Measurements from ENCODE around the gene PAM16. TPM values are rescaled to one million over a fixed set of nuclear protein-coding genes. Genes with fewer than 3 reads are reported as not detected.
A peak's percentile ranks its signal among the peaks of the same experiment; 100 is the strongest.

Gene PAM16
- total and polyA plus RNA-seq, 3 experiments from 2014 or later: 38.6 to 70.2 (median 66.6) TPM

GRCh38 chr16:4371357-4372000, 20.4 kb upstream of the PAM16 start, which contains the start of gene VASN:
VASN (plus strand) TSS chr16:4371848; CDS start chr16:4380878, 9,030 bp downstream.
- Histone ChIP-seq H3K9me3 (ENCODE audit: low read length) (no peaks in the 10 kb centered on the region), H3K4me3 (ENCODE audit: low read length) (peak within 1 kb of the TSS; percentile 60), H3K4me1 (ENCODE audit: insufficient read depth, low read length) (peaks cover 18% of the 10 kb centered on the region), H3K27ac (ENCODE audit: low read depth, low read length) (peak within 1 kb of the TSS; percentile 67), H3K27me3 (ENCODE audit: insufficient read depth, low read length, poor library complexity, severe bottlenecking) (no peaks in the 10 kb centered on the region), H3K36me3 (ENCODE audit: insufficient read depth, low read length) (peaks cover 11% of the 10 kb centered on the region)
- H3K4me3 Mint-ChIP-seq: peak within 1 kb of the TSS; percentile 64 to 91 (median 81)
- ChIA-PET POLR2A (no interaction called here), CTCF (interaction anchor here (2.2 kb wide), 1 partner anchor 31 kb away, joined by 7 read pairs; no protein-coding TSS in a partner anchor)
- H3K36me3 Mint-ChIP-seq: peaks cover 0 to 27% (median 0%) of the 10 kb centered on the region in 3 donors
- H3K27ac Mint-ChIP-seq: peak within 1 kb of the TSS; percentile 50 to 85 (median 78)
- no peaks in the 10 kb centered on the region for H3K27me3 Mint-ChIP-seq
- peak; percentile 66 to 79 (median 68) for DNase-seq
- H3K9me3 Mint-ChIP-seq: no peaks in the 10 kb centered on the region
- peaks cover 5 to 61% (median 14%) of the 10 kb centered on the region in 3 donors for H3K4me1 Mint-ChIP-seq

- Histone ChIP-seq H3K9me3 (ENCODE audit: low read length) (no peaks in the 10 kb centered on the region), H3K27me3 (ENCODE audit: insufficient read depth, low read length, poor library complexity, severe bottlenecking) (no peaks in the 10 kb centered on the region), H3K36me3 (ENCODE audit: insufficient read depth, low read length) (peaks cover 12% of the 10 kb centered on the region), H3K27ac (ENCODE audit: low read depth, low read length) (peak overlapping the region; percentile 67), H3K4me3 (ENCODE audit: low read length) (no peak overlapping the region), H3K4me1 (ENCODE audit: insufficient read depth, low read length) (peaks cover 18% of the 10 kb centered on the region)
- Mint-ChIP-seq H3K9me3 (no peaks in the 10 kb centered on the region), H3K27me3 (no peaks in the 10 kb centered on the region), H3K36me3 (peaks cover 0 to 31% (median 0%) of the 10 kb centered on the region in 3 donors), H3K4me3 (peak overlapping the region in 2 of 7 donors; percentile 16 to 27), H3K4me1 (peaks cover 5 to 60% (median 13%) of the 10 kb centered on the region in 3 donors), H3K27ac (peak overlapping the region in 4 of 8 donors; percentile 23 to 78 (median 66))
- ChIA-PET CTCF (interaction anchor here (2.2 kb wide), 1 partner anchor 32 kb away, joined by 7 read pairs; no protein-coding TSS in a partner anchor), POLR2A (no interaction called here)
- no peak for DNase-seq
These were observed 19.6 kb upstream of the PAM16 start for GRCh38 chr16:4370570-4371356.

- Histone ChIP-seq H3K9me3 (ENCODE audit: low read length) (no peaks in the 10 kb centered on the region), H3K27ac (ENCODE audit: low read depth, low read length) (peak overlapping the region; percentile 67), H3K4me1 (ENCODE audit: insufficient read depth, low read length) (peaks cover 18% of the 10 kb centered on the region), H3K4me3 (ENCODE audit: low read length) (no peak overlapping the region), H3K27me3 (ENCODE audit: insufficient read depth, low read length, poor library complexity, severe bottlenecking) (no peaks in the 10 kb centered on the region), H3K36me3 (ENCODE audit: insufficient read depth, low read length) (peaks cover 16% of the 10 kb centered on the region)
- DNase-seq: no peak
- Mint-ChIP-seq H3K4me3 (peak overlapping the region in 1 of 7 donors; percentile 11), H3K36me3 (peaks cover 0 to 34% (median 0%) of the 10 kb centered on the region in 3 donors), H3K9me3 (no peaks in the 10 kb centered on the region), H3K4me1 (peaks cover 5 to 54% (median 11%) of the 10 kb centered on the region in 3 donors), H3K27me3 (no peaks in the 10 kb centered on the region), H3K27ac (peak overlapping the region in 6 of 8 donors; percentile 33 to 95 (median 64))
- CTCF ChIA-PET: interaction anchor here (2.2 kb wide), 1 partner anchor 32 kb away, joined by 7 read pairs; no protein-coding TSS in a partner anchor
- POLR2A ChIA-PET: no interaction called here
These were observed 19.0 kb upstream of the PAM16 start for GRCh38 chr16:4370151-4370550.

GRCh38 chr16:4369007-4369733, 18.0 kb upstream of the PAM16 start:
- Mint-ChIP-seq H3K36me3 (peaks cover 0 to 43% (median 0%) of the 10 kb centered on the region in 3 donors), H3K4me3 (no peak overlapping the region), H3K27ac (peak overlapping the region in 6 of 8 donors; percentile 11 to 95 (median 63)), H3K27me3 (no peaks in the 10 kb centered on the region), H3K4me1 (peaks cover 5 to 45% (median 9%) of the 10 kb centered on the region in 3 donors), H3K9me3 (no peaks in the 10 kb centered on the region)
- Histone ChIP-seq H3K27me3 (ENCODE audit: insufficient read depth, low read length, poor library complexity, severe bottlenecking) (no peaks in the 10 kb centered on the region), H3K36me3 (ENCODE audit: insufficient read depth, low read length) (peaks cover 22% of the 10 kb centered on the region), H3K27ac (ENCODE audit: low read depth, low read length) (no peak overlapping the region), H3K4me1 (ENCODE audit: insufficient read depth, low read length) (peaks cover 18% of the 10 kb centered on the region), H3K9me3 (ENCODE audit: low read length) (no peaks in the 10 kb centered on the region), H3K4me3 (ENCODE audit: low read length) (no peak overlapping the region)
- ChIA-PET CTCF (interaction anchor here (1.1 to 2.2 kb wide), 2 partner anchors 10 to 33 kb away, joined by 5 to 7 read pairs; no protein-coding TSS in a partner anchor), POLR2A (no interaction called here)
- DNase-seq: no peak

GRCh38 chr16:4367393-4367856, 16.3 kb upstream of the PAM16 start:
- peak overlapping the region in 1 of 7 donors; percentile 46 for H3K4me3 Mint-ChIP-seq
- peaks cover 0 to 59% (median 0%) of the 10 kb centered on the region in 3 donors for H3K36me3 Mint-ChIP-seq
- peaks cover 0 to 28% (median 2%) of the 10 kb centered on the region in 3 donors for H3K4me1 Mint-ChIP-seq
- no peaks in the 10 kb centered on the region for H3K9me3 Mint-ChIP-seq
- H3K4me3 ChIP-seq (ENCODE audit: low read length): no peak overlapping the region
- H3K4me1 ChIP-seq (ENCODE audit: insufficient read depth, low read length): peaks cover 3% of the 10 kb centered on the region
- POLR2A ChIA-PET: no interaction called here
- CTCF ChIA-PET: no interaction called here
- no peak overlapping the region for H3K27ac ChIP-seq (ENCODE audit: low read depth, low read length)
- H3K27me3 ChIP-seq (ENCODE audit: insufficient read depth, low read length, poor library complexity, severe bottlenecking): no peaks in the 10 kb centered on the region
- H3K27ac Mint-ChIP-seq: peak overlapping the region in 3 of 8 donors; percentile 26 to 38 (median 29)
- H3K36me3 ChIP-seq (ENCODE audit: insufficient read depth, low read length): peaks cover 29% of the 10 kb centered on the region
- no peaks in the 10 kb centered on the region for H3K9me3 ChIP-seq (ENCODE audit: low read length)
- no peaks in the 10 kb centered on the region for H3K27me3 Mint-ChIP-seq
- no peak for DNase-seq

GRCh38 chr16:4366016-4366415, 14.9 kb upstream of the PAM16 start:
- peaks cover 0 to 19% (median 0%) of the 10 kb centered on the region in 3 donors for H3K4me1 Mint-ChIP-seq
- no peaks in the 10 kb centered on the region for H3K27me3 Mint-ChIP-seq
- no peaks in the 10 kb centered on the region for H3K27me3 ChIP-seq (ENCODE audit: insufficient read depth, low read length, poor library complexity, severe bottlenecking)
- H3K9me3 ChIP-seq (ENCODE audit: low read length): no peaks in the 10 kb centered on the region
- H3K4me3 ChIP-seq (ENCODE audit: low read length): no peak overlapping the region
- peaks cover 40% of the 10 kb centered on the region for H3K36me3 ChIP-seq (ENCODE audit: insufficient read depth, low read length)
- CTCF ChIA-PET: interaction anchor here (0.7 to 1.3 kb wide), 5 partner anchors 14 to 183 kb away, joined by 3 to 4 read pairs (median 3); no protein-coding TSS in a partner anchor
- no peak overlapping the region for H3K27ac ChIP-seq (ENCODE audit: low read depth, low read length)
- H3K4me3 Mint-ChIP-seq: no peak overlapping the region
- no peaks in the 10 kb centered on the region for H3K4me1 ChIP-seq (ENCODE audit: insufficient read depth, low read length)
- POLR2A ChIA-PET: no interaction called here
- no peak for DNase-seq
- H3K36me3 Mint-ChIP-seq: peaks cover 0 to 70% (median 0%) of the 10 kb centered on the region in 3 donors
- H3K9me3 Mint-ChIP-seq: no peaks in the 10 kb centered on the region
- no peak overlapping the region for H3K27ac Mint-ChIP-seq

- H3K27me3 Mint-ChIP-seq: no peaks in the 10 kb centered on the region
- no peak for DNase-seq
- no peak overlapping the region for H3K27ac ChIP-seq (ENCODE audit: low read depth, low read length)
- peaks cover 0 to 74% (median 0%) of the 10 kb centered on the region in 3 donors for H3K36me3 Mint-ChIP-seq
- H3K9me3 Mint-ChIP-seq: no peaks in the 10 kb centered on the region
- CTCF ChIA-PET: interaction anchor here (0.7 to 1.3 kb wide), 5 partner anchors 14 to 183 kb away, joined by 3 to 4 read pairs (median 3); no protein-coding TSS in a partner anchor
- H3K4me3 ChIP-seq (ENCODE audit: low read length): no peak overlapping the region
- no peaks in the 10 kb centered on the region for H3K4me1 ChIP-seq (ENCODE audit: insufficient read depth, low read length)
- H3K27me3 ChIP-seq (ENCODE audit: insufficient read depth, low read length, poor library complexity, severe bottlenecking): no peaks in the 10 kb centered on the region
- H3K9me3 ChIP-seq (ENCODE audit: low read length): no peaks in the 10 kb centered on the region
- POLR2A ChIA-PET: no interaction called here
- peaks cover 43% of the 10 kb centered on the region for H3K36me3 ChIP-seq (ENCODE audit: insufficient read depth, low read length)
- H3K4me3 Mint-ChIP-seq: no peak overlapping the region
- H3K4me1 Mint-ChIP-seq: peaks cover 0 to 17% (median 0%) of the 10 kb centered on the region in 3 donors
- H3K27ac Mint-ChIP-seq: no peak overlapping the region
These were observed 14.5 kb upstream of the PAM16 start for GRCh38 chr16:4365615-4366014.

Data from CD8-positive, alpha-beta memory T cell (primary cell).